HG03354 (cell line): Measurements from ENCODE around the gene KIF26B.

Experiments
- ATAC-seq: cut with Tn5 transposase; IDR thresholded peaks from one replicate; pipeline ENCODE4 v1.9.1; 2021; ENCODE audit warnings: mild to moderate bottlenecking; ENCODE audit not compliant: unreplicated experiment, poor library complexity, severe bottlenecking

KIF26B gene

DNA sequence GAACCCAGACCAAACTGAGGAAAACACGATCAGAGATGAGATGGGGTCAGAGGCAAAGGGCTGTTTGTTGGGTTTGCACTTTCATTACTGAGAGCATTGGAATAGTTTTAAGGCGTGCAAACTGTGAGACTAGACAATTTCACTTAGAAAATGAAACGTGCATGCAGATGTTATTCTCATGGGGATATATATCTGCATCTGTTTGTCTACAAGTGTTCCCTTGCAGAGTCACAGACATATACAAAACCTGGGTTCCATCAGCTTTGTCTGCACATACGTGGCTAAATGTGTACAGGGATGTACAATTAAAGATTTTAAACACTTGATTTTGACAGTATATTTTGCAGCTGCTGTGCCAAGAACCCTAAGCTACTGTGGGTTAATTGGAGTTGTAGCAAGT, 355.4 kb downstream of the KIF26B start:
- no peak for ATAC-seq

DNA sequence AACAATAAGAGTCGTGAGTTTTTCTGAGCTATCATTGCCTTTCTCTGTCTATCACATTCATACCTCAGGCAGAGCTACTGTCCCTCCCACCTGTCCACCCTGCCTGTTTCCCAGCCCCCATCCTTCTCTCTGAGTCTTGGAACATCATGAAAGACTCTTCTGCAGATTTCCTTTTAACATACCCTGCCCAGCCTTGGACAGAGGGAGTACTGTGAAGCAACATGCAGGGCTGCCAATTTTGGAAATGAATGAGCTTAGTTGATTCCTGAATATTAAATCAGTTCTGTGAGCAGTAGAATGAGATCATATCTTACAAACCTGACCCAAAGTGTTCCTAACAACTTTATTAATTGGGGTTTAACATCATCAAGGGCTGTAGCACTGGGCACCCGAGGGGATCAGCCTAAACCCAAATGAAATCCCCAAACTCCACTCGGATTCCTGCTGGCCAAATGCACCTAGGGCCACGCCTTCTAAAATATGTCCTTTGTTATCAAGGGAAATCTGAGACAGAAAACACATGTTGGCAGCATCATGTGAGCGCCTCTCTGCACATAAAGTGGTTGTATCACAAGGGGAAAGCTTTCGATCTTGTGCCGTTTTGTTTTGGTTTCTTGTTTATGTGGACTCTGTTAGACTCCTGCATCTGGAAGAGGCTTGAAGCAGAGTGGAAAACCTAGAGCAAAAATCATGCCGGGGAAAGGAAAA, 357.6 kb downstream of the KIF26B start:
- no peak for ATAC-seq

DNA sequence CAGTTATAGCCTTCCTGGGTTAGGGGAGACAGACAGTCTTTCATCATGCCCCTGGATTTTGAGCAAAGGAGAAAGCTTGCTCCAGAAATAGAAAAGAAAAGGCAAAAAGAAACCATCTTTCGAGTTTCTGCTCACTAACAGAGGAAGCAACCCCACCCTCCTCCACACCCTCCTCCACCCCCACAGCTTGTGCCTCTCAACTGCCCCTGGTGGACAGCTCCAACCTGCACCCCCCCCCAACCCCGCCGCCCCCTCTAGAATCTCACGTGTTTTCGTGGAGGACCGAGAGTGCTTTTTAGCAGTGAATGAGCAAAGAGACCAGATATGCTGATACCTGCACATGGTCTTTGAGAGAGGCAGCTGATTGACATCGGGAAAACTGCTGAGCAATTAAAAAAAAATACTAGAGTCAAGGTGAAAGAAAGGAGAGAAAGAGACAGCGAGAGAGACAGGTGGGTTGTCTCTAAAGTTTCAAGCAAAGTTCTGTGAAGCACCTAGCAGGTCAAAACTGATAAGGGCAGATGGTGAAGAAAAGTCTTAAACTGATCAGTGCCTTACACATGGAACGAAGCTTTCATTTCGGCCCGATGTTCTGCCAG, 358.3 kb downstream of the KIF26B start:
- no peak for ATAC-seq

DNA sequence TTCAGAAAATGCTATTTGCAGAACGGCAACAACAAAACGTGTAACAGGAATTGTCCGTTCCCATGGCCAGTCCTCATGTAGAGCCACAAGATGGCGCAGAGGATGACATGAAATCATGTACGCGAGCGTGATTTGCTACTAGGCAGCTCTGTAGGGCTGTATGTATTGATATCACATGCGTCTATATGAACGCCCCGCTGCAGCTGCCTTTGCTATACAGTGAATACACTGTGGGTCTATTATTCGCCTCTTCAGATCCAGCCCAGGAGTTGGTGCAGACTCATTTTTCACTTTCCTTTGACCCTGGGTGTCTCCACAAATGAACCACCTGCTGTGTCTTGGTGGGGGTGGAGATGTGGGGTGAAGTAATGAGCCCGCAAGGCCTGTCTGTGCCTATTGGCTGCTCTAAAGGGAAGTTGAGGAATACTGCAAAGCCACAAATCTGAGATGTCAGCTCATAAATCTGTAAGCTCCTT, 361.5 kb downstream of the KIF26B start:
- no peak for ATAC-seq

DNA sequence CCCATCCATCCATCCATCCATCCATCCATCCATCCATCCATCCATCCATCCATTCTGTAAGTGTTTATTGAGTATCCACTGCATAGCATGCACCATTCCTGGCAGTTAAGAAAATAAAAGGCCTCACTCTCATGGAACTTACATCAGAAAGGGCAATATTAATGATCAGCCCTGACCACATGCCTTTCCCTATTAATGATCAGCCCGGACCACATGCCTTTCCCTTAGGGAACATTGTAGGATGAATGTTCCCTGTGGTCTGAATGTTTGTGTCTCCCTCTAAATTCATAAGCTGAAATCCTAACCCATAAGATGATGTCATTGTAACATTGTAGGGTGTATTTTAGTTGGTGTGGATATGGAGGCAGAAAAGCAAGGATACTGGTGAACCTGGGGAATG, 365.8 kb downstream of the KIF26B start:
- no peak for ATAC-seq

DNA sequence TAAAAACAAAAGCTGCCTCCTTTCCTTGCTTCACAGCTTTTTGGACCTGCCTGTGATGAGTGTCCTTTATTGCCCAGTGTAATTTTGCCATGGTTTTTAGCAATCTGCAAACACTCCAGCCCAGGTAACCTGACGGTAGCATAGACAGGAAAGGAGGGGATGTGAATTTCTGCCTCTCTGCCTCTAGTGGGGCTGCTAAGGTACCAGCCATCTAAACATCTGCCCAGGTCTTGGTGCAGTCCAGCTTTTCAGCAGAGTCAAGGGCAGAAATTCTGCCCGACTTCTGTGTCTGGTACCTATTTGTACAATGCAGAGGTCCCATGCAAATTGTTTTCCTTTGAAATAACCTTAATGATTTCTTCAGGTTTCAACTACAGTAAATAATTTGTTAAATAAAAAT, 371.4 kb downstream of the KIF26B start:
- ATAC-seq: no peak

DNA sequence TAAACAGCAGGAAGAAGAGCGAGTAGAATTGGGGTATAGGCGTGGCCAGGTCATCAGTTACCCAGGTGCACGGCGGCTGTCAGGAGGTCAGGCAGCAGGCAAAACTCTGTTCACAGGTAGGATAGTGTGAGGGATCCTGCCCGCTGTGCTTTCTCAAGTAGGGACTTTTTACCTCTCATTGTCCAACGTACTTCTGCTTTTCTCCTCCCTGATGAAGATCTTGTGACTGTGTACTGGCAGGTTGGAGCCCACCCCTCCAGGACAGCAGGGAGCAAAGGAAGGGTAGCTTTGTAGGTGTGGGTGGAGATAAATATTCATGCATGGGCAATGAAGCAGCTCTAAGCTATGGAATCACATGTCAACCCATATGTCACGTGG, 373.5 kb downstream of the KIF26B start:
- ATAC-seq: no peak

DNA sequence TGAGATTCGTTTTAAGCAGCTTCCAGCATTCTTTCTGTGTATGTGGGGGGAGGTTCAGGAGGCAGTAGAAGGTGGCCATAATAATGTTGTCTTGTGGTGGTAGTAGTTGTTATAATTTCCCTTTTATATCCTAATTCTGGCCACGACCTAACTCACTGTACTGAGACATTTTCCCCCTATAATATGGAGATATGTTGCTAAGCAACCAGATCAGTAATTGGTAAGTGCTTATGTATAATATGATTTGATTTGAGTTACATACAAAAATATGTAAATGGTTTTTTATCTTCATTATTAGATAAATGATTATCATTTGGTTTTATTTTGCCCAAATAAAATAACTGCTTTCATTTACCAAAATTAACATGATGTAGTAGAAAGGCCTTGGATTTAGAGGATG, 376.2 kb downstream of the KIF26B start:
- ATAC-seq: no peak

DNA sequence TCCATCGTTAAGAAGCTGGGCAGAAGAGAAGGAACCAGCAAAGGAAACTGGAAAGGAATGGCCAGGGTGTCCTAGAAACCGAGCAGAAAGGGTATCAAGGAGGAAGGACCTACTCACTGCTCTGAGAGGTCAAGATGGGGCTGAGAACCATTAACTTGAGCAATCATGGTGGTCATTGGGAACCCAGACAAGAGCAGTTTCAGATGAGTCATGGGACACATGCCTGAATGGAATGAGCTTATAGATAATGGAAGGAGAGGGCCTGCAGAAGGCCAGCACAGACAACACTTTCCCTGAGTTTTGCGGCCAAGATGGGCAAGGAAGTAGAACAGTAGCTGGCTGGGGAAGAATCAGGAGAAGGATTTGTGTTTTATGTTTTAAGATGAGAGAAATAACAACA, 383.2 kb downstream of the KIF26B start:
- no peak for ATAC-seq

DNA sequence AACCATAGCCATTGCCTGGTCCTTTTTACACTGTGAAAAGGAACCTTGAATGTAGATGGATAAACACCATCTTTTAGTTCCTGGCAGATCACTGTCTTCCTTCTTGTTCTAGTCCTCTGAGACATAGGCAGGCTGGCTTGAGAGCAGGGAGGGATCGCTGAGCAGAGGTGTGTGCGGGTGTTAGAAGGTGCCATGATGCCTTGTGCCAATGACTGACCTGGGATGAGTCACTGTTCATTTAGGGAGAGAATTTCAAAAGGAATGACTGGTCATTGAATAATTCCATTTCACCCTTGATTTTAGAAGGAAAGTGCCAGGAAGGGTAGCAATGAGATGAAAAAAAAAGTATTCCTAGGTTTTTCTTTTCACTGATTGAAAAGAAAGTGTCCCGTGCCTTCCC, 383.9 kb downstream of the KIF26B start:
- no peak for ATAC-seq

DNA sequence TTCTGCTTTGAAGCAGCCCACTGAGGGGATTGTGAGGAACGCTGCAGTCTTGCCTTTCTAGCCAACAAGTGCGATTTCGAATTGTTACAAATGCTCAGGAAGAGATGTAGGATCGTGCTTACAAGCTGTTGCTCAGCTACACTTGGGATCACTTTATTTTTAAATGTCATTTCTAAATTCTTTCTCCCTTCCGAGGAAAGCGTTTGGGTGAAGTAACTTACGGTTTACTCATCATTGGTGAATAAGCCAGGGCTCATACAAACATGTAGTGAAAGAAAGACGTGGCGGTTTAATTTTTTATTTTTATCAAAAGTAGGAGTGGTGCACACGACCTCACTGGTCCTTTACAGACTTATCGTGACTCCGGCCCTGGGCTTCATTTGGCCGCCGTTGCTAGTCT, 386.6 kb downstream of the KIF26B start:
- no peak for ATAC-seq

DNA sequence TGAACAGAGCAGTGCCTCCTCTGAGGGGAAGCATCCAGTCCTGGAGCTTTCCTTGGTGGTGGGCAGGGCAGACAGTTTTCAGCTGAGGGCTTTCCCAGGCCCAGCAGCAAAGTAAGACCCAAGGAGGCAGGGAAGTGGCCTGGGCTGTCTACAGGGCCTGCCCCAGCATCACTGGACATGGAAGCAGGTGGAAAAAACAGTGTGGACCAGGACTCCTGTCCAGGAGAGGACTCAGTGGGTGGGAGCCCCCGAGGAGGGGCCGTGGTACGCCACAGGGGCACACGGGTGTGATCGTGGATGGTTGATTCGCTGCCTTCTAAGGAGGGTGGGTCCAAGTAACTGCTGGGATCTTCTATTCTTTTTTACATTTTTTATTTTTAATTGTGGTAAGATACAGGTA, 387.6 kb downstream of the KIF26B start:
- ATAC-seq: no peak

DNA sequence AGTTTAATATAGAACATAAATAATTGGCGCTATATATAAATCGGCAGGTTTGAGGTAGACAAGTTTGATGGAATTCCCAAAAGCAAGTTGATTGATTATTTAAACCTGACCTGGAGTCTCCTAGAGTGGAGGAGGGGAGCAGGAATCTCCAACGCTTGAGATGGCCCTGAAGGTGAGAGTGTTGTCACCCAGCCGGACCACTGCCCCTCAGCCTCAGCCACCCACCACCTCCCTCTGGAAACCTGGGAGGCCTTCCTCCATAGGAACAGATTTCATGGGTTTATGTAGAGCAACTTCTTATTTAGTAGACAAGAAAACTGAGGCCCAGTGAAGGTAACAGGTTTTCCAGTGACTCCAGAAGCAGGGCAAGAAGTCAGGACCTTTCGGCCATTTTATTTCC, 389.5 kb downstream of the KIF26B start:
- ATAC-seq: no peak

DNA sequence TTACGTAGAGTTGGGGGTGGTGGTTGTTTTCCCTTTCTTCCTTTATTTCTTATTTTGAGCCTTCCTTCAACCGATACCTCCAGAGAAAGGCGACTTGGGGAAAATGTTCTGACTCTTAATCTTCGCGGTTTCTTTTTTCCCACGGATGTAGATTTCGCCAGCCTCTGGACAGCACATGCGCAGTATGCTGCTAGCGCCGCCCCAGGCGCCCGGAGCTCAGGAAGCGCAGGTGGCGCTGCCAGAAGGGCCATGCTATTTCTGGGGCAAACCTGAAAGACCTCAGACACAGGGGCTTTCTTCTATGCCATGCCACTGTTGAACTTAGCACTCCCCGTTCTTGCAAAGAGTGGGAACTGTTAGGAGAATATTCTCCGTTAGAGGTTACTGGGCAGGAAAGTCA, 392.1 kb downstream of the KIF26B start:
- no peak for ATAC-seq

DNA sequence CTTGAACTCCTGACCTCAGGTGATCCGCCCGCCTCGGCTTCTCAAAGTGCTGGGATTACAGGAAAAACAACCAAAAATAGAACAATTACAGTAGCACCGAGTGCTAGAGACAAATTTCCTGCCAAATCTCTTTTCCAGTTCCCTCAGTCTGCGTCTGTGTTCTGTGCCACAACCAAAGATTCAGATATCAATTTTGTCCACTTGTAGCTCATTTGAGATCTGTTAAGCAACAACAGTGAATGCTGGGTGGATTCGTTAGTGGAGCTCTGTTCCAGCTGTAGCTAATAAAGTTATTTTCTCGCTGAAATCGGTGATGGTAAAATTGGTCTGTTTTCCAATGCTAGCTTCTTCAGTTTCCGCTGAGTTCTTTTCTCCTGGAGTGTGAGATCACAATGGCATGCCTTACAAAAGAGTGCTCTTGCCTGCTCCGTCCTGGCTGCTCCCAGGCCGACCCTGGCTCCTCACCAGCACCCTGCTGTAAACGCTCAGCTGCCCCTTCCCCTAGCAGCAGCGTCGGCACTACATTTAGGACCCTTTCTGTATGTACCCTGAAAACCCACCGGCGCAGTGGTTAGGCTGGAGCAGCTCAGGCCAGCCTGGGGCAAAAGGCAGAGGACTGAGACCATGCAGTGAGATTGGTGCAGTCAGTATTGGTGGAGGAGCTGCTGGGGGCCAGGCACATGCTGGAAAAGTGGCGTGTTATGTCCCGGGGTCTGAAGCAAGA, 395.4 kb downstream of the KIF26B start:
- no peak for ATAC-seq

DNA sequence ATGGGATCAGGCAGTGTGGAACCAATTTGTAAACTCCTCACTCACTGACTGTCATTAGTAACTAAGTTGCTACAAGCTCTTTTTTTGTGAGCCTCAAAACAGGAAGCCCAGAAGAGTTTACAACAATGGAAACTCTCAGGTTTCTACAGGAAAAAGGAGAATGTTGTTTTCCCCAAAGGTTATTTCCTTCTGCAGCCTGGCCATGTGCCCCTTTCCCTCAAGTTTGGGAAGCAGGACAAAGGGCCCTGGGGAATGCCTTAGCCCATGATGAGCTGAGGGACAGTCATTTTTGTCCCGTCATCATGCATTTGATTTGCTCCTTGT, 395.9 kb downstream of the KIF26B start:
- no peak for ATAC-seq

DNA sequence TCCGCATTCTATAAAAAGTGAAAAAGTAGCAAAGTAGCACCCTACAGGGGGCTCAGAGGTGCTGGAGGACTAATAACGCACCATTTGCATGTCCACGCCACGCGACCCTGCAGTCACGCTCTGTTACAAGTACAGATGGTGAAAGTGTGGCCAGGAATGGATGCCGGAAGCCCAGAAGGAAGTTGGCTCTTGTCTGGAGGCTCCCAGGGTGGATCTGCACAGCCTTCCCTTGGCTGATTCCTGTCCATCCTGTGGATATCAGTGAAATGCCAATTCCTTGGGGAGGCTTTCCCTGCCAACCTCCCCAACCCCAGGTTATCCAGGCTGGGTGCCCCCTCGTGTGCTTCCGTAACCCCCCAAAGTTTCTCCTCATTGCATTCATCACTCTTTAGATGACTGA, 396.8 kb downstream of the KIF26B start:
- no peak for ATAC-seq

DNA sequence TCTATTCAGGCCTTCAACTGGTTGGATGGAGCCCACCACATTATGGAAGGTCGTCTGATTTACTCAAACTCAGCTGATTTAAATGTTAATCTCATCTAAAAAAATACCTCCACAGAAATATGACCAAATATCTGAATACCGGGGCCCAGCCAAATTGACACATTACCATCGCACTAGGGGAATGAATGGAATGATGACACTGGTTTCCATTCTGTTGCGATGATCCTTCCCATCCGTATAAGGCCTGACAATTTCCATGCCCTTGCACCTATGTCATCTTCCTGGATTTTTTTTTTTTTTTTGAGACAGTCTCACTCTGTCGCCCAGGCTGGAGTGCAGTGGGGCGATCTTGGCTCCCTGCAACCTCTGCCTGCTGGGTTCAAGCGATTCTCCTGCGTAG, 397.5 kb downstream of the KIF26B start:
- ATAC-seq: no peak

DNA sequence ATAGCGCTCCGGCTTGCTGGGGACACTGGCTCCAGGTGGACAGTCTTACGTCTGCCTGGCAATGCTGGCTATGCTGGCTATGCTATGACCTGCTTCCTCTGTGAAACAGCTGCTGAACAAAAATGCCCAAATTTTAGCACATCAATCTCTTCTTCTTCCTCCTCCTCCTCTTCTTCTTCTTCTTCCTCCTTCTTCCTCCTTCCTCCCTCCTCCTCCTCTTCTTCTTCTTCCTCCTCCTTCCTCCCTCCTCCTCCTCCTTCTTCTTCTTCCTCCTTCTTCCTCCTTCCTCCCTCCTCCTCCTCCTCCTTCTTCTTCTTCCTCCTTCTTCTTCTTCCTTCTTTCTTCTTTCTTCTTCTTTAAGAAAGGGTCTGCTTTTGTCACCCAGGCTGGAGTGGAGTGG, 401.3 kb downstream of the KIF26B start:
- no peak for ATAC-seq

DNA sequence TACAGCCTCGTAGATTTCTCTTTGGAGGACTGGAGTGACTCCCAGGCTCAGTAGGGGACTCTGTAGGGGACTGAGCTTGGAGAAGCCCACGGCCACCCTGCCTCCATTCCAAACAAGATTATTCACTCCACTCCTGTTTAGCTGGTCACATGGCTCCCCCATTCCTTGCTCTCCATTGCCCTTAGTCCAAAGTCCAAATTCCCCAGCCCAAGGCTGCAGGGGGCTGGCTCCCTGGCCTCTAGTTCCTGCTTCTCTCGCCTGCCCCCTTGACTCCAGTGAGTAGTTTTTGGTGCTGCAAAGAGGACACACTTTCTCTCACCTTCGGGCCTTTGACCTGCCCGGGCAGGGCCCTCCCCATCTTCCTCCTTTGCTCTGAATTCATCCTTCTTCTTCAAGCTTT, 403.3 kb downstream of the KIF26B start:
- ATAC-seq: no peak

DNA sequence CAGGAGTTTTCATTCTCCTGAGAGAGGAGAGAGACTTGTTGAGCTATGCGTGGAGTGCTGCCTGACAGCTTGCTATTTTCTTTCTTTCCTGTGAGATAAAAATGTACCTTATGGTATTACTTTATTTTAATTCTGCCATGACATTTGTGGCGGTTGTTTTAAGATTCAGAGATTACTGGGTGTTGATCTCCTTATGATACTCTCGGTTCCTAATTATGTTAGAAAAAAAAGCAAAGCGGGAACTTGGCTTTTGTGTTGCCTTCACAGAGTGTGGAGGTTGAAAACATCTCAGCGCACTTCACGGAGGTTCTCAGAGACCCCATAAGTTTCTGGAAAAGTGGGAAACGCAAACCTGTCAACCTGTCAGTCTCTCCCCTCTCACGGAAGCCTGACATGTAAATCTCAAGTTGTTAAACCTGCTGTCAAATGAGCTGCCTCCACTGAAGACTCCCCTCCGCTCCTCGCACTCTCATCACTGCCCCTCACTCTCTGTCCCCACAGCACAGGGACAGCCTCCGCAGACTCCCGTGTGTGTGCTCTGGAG, 405.6 kb downstream of the KIF26B start:
- ATAC-seq: no peak
